NCI-H1694 (cell line): ENCODE measurements around the gene ANKRD44.
"Not testable (repeated sequence)": the region's sequence is repeated elsewhere in the genome, so short reads cannot be mapped to it uniquely, and the experiment has no call there.

ENCODE experiments used
- DNase-seq: peaks from one replicate; lab custom pipeline; 2025; lab: John Stamatoyannopoulos, UW

Gene ANKRD44

DNA sequence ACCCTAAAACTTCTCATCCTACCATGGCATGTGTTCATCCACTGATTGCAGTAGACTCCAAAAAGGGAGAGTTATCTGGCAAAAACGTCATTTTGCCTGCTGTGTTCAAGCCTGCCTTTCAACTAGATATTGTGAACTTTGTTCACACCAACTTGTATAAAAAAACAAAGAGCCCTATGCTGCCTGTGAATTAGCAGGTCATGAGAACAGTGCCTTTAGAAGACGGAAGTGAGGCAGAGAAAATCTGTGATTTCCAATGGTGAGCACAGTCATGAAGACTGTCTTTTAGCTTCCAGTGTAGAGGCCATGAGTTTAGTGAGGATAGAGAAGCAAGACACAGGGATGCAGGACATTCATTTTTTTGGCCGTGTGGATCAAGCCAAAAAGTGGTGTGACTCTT, 280.5 kb downstream of the ANKRD44 start:
- no peak for DNase-seq

DNA sequence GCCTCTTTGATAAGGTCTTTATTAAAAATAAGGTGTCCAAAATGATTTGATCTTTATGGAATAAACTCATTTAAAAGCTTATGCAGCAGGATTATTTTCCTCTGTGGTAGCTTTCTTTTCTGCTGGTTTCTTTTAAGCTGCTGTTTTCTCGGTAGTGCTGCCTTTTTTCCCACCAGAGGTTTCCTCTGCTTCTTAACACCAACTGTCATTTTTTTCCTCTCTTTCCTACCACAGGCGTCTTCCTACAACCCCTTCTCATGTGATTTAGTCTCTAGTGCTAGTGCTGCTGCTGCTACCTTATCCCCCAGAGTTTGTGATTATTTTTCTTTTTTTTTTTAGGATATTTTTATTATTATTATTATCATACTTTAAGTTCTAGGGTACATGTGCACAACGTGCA, 281.9 kb downstream of the ANKRD44 start:
- no peak for DNase-seq

DNA sequence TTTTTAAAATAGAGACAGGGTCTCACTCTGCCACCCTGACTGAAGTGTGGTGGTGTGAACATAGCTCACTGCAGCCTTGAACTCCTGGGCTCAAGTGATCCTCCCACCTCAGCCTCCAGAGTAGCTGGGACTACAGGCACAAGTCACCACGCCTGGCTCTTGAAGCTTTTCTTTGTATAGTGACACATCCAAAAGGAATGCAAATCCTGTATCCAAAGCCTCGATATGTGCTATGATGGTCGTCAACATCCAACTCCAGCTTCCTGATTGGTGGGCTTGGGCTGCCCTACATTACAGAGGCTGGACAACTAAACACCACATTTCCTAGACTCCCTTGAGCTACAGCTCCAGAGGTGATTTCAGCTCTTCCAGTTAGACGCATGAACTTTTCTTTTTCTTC, 282.4 kb downstream of the ANKRD44 start:
- DNase-seq, result no peak

- DNase-seq, result no peak
These were observed 286.4 kb downstream of the ANKRD44 start for GRCh38 chr2:197024206-197024605.

DNA sequence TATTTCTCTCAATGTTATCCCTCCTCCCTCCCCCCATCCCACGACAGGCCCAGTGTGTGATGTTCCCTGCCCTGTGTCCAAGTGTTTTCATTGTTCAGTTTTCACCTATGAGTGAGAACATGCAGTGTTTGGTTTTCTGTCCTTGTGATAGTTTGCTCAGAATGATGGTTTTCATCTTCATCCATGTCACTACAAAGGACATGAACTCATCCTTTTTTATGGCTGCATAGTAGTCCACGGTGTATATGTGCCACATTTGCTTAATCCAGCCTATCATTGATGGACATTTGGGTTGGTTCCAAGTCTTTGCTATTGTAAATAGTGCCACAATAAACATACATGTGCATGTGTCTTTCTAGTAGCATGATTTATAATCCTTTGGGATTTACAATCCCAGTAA, 289.7 kb downstream of the ANKRD44 start:
- DNase-seq, result not testable (repeated sequence)

GRCh38 chr2:197013098-197013497, 297.5 kb downstream of the ANKRD44 start:
- DNase-seq, result no peak

DNA sequence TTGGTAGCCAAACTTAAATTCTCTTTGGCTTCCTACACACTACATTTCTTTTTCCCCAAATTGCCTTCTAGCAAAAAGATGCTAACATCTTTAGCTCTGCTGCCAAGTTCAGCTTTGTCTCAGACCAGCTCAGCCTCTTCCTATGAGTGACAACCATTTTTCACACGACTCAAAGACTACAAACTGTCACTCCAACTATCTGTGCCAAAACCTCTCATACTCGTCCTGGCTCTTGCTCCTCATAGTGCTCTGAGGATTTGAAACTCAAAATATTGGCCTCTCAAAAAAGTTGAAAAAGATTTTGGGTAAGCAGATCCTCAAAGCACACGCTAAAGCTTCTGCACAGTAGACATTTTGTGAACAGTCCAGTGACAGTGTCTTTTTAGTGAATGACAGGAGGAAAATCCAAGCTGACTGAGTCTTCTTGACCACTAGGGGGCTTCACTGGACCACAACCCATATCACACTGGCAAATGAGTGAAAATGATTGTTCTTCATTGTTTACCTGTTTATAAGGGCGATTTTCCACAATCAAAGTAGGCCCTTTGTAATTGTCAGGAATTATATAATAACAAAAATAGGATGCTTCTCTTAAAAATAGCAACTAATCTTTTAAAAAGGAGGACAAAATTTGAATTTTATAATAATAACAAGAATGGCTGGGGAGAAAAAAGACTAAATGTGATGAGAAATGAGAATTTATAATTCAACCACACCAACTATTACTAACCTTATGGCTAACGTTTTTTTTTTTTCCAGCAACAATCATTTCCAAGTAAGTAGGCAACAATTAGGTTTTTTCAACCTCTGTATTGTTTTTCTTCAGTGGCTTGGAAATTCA, 298.6 kb downstream of the ANKRD44 start:
- peak; percentile 69 for DNase-seq

- DNase-seq, result peak; percentile 29
These were observed 299.6 kb downstream of the ANKRD44 start for GRCh38 chr2:197011021-197011417.

GRCh38 chr2:197010200-197011020, 300.2 kb downstream of the ANKRD44 start:
- no peak for DNase-seq

DNA sequence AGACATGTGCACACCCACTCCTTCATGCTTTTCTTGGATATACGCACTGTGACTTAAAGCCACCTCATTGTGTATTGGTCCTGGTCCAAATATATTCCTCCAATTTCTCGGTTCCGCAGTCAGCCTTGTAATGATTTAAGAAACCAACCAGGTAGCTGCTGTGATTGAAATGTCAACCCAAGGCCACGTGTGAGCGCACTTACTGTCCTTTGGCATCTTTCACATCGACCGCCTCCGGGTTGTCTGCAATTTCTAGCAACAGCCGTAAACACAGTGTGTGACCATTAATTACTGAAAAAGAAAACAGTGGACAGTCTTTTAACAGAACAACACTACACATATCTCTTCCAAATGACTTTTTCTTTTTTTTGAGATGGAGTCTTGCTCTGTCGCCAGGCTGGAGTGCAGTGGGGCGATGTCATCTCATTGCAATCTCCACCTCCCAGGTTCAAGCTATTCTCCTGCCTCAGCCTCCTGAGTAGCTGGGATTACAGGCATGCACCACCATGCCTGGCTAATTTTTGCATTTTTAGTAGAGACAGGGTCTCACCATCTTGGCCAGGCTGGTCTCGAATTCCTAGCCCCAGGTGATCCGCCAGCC, 301.7 kb downstream of the ANKRD44 start:
- not testable (repeated sequence) for DNase-seq

DNA sequence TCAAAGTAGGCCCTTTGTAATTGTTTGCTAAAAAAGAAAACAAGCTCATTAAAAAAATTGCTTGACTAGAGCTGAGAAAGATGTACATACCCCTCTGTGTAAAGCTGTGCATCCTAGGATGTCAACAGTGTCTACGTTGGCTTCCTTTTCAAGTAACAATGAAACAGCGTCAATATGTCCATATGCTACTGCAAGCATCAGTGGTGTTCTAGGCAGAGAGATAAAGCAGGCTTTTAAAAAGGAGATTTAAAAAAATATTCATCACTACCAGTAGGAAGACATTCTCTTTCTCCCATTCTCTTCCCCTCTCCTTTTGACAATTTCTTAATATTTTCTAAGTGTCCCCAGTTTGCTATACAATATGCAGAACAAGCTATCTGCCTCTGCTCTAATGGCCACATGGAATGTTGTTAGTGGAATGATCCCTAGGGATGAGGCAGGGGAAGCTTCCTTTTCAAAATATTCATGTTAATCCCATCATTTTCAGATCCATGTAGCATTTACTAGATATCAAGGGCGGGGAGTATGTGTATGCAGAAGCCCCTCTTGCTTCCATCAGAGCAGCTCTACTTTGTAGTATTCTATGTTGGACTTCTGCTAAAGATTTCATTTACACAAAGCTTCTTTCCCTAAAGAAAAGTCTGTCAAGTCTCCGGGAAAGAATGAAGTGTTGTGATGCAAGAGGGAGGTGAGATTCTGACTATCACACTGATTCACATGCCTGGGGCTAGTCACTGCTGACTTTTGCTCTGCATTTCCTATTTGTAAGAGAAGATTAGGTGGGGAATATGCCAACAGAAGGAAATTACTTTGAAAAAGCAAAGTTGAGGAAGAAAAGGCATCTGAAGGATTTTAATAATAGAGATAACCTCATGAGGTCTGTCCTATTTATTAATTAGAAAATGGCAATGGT, 302.6 kb downstream of the ANKRD44 start:
- DNase-seq, result peak; percentile 73

DNA sequence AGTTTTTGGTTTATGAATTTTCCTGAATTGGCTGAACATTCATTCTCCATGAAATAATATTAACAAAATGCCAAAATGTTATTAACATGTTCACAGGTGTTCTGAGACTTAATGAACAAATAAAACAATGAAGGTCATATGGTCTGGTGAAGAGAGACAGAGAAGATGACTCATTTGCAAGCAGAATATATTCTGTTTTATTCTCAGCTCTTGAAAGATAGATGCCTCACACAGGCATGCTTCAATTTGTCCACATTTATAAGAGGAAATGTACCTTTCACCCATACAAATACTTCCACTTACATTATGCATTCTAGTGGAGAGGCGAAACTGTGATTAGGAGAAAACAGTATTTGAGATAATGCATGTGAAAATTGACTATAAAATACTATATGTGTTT, 308.7 kb downstream of the ANKRD44 start:
- no peak for DNase-seq

- no peak for DNase-seq
These were observed 314.7 kb downstream of the ANKRD44 start for GRCh38 chr2:196995757-196996314.

DNA sequence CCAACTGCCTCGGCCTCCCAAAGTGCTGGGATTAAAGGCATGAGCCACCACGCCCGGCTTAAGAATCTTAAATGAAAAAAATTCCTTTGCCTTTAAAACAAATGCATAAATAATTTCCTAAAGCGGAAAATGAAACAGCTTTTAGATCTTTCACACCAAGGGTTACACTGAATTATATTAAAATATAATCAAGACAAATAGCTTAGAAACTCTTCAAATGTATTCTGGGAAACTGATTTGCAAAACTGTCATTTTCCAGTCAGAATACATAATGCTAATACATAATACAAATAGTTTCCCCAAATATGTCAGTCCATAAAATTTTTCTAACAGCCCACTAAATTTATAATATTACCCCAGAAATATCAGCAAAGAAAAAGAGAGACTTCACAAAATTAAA, 315.8 kb downstream of the ANKRD44 start:
- DNase-seq, result no peak

DNA sequence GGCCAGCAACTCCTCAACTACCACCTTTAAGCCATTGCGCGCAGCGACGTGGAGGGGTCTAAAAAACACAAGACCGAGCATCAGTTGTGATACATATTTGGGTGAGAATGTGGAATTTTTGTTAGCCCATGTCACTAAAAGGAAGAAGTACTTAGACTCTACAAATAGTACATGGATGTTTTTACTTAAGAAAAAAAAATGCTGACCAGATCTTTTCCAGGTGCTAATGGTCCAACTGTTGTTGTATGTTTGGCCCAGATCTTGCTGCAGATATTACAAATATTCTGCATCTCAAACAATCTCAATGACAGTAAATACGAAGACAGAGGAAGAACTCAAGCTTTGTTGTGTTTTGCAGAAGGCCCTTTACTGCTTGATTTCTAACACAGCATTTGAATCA, 317.0 kb downstream of the ANKRD44 start:
- DNase-seq, result no peak

- no peak for DNase-seq
These were observed 318.1 kb downstream of the ANKRD44 start for GRCh38 chr2:196992466-196992865.

DNA sequence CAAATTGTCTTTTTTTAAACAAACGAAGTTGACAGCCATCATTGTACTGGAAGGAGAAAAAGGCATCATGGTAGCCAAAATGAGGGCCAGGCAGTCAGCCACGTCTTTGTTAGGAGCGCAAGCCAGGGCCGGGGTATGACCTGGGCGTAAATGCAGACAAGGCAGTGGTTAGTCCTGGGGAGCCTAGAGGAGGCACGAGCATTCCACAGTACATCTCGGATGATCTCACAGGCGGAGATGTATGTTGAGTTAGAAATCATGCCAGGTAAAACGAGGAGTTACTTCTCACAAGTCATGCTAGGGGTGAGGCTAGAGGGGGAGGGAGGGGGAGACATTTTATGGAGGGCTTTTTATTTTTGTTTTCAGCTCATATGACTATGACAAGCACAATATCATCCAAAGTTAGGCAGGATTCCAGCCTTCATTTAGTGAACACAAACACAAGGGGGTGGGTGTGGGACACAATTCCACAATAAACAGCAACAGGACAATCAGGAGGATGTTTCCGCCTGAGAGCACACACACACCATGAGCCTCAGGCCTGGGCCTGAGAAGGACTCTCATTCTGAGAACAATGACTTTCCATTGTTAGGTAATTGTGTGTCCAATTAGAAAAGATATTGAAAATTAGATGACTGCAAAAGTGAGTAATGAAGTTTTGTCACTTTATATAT, 319.7 kb downstream of the ANKRD44 start:
- DNase-seq, result no peak

DNA sequence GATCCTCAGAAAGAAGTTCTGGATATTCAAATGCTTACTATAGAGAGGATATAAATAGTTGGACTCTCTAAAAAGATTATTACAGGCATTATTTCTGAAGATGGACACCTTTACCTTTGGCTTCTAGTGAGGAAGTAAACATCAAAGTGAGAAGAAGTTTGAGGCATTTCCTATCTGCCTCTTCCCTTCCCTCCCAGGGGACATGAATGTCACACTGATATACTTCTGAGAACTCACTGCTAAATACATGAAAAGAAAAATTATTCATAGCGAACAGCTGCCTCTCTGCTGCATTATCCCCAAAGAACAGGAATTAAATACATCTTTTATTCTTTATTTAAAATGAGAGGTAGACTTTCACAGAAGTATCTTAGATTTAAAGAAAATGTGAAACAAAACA, 320.5 kb downstream of the ANKRD44 start:
- DNase-seq, result no peak

DNA sequence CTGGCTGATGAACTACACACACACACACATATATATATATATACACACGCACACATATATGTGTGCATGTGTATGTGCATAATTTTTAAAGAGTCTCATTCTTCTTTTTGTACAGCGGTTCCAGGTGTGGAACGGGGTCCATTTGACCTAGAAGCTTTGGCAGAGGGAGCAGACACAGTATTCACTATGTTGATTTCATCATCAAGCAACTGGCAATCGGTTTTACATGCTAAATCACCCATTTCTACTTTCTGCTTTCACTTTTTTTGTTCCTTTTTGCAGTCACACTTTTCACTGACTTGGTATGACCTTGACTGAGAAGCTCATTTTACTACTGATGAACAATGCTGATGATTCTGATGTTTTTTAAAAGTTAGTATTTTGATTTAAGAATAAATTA, 321.1 kb downstream of the ANKRD44 start:
- no peak for DNase-seq

DNA sequence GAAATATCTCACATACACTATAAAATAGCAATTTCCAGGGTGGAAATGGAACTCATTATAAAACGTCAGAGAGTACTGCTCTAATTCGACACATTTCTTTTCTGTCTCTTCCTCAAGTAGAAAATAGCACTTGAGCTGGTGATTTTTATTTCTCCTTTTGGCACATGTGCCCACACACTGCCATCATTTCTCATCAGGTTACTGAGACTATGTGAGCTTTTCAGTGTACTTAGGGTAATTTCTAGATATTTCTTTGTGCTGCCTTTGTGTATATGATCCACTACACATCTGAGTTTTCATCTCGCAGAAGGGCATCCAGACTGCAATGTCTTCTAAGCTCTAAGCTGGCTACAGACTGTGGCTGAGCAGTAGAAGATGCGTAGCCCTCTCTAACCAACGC, 321.9 kb downstream of the ANKRD44 start:
- no peak for DNase-seq
